ENCODE results near the gene ZMYM5.
A peak's percentile ranks its signal among the peaks of the same experiment; 100 is the strongest.

ZMYM5 gene

DNA sequence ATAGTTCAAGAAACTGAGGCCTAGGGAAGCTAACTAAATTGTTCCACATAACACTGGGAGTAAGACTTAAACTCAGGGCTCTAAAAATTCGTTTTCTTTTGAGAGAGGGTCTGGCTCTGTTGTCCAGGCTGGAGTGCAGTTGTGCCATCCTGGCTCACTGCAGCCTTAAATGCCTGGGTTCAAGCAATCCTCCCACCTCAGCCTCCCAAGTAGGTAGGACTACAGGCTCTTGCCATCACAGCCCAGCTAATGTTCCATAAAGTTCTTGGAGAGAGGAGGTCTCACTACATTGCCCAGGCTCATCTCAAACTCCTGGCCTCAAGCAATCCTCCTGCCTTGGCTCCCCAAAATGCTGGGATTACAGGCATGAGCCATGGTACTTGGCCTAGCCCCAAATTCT, 10.7 kb downstream of the ZMYM5 start:
- no peak overlapping the region for H3K4me3 ChIP-seq (ENCODE audit: low read length)
- DNase-seq (ENCODE audit: low read depth), result no peak
- TF ChIP-seq CTCF (conservative IDR thresholded peaks at IDR 0.05; ENCODE audit: low read length), result no peak

GRCh38 chr13:19845758-19846157, 17.7 kb downstream of the ZMYM5 start:
- TF ChIP-seq CTCF (conservative IDR thresholded peaks at IDR 0.05; ENCODE audit: low read length), result no peak
- peak; percentile 94 for DNase-seq (ENCODE audit: low read depth)
- no peak overlapping the region for H3K4me3 ChIP-seq (ENCODE audit: low read length)

- no peak overlapping the region for H3K4me3 ChIP-seq (ENCODE audit: low read length)
- no peak for TF ChIP-seq CTCF (conservative IDR thresholded peaks at IDR 0.05; ENCODE audit: low read length)
- DNase-seq (ENCODE audit: low read depth), result peak; percentile 91
These were observed 24.6 kb downstream of the ZMYM5 start for GRCh38 chr13:19838865-19839275.

DNA sequence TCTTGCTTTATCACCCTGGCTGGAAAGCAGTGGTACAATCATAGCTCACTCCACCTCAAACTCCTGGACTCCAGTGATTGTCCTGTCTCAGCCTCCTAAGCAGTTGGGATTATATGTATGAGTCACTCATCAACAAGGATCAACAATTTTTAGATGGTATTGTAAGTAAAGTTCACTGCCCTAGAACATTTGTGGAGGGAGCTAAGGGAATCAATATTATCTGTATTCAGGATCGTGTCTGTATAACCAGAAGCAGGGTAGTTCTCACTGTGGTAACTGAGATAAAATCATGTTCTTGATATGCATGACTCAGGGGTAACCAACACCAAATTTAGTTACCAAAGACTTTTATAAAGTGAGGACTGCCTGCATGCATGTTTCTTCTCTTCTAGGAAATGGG, 27.0 kb downstream of the ZMYM5 start:
- no peak overlapping the region for H3K4me3 ChIP-seq (ENCODE audit: low read length)
- no peak for TF ChIP-seq CTCF (conservative IDR thresholded peaks at IDR 0.05; ENCODE audit: low read length)
- no peak for DNase-seq (ENCODE audit: low read depth)

- TF ChIP-seq CTCF (conservative IDR thresholded peaks at IDR 0.05; ENCODE audit: low read length), result no peak
- DNase-seq (ENCODE audit: low read depth), result no peak
- H3K4me3 ChIP-seq (ENCODE audit: low read length), result no peak overlapping the region
These were observed 28.7 kb downstream of the ZMYM5 start for GRCh38 chr13:19834704-19835103.

DNA sequence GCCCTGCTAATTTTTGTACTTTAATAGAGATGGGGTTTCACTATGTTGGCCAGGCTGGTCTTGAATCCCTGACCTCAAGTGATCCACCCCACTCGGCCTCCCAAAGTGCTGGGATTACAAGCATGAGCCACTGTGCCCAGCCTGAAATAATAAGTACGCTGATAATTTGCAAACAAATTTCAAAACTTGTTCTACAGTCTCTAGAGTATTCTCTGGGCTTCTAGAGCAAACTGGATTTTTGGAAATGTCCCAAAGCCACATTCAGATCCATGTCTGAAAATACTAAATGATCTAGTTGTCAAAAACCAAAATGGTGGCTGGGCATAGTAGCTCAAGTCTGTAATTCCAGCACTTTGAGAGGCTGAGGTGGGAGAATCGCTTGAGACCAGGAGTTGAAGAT, 40.8 kb downstream of the ZMYM5 start:
- DNase-seq (ENCODE audit: low read depth), result no peak
- no peak overlapping the region for H3K4me3 ChIP-seq (ENCODE audit: low read length)
- TF ChIP-seq CTCF (conservative IDR thresholded peaks at IDR 0.05; ENCODE audit: low read length), result no peak

- no peak for DNase-seq (ENCODE audit: low read depth)
- no peak overlapping the region for H3K4me3 ChIP-seq (ENCODE audit: low read length)
- TF ChIP-seq CTCF (conservative IDR thresholded peaks at IDR 0.05; ENCODE audit: low read length), result peak; percentile 22; the same call in 1 of the 2 replicates
These were observed 45.1 kb downstream of the ZMYM5 start for GRCh38 chr13:19818223-19818842.
